Esophagus muscularis mucosa (tissue), 4 donors: ENCODE data around the gene CXCL8.

Experiments used
- CTCF ChIP-seq, 3 experiments: fragments of 200-600 bp in 2 of 3; fragments of 450-650 bp in 1 of 3; sonication (generic) in 2 of 3; IDR thresholded peaks; one replicate each; pipeline ENCODE4 v1.5.1; 2017 to 2019; ENCODE audit warnings: antibody characterized with exemption in 3 of 3, mild to moderate bottlenecking in 2 of 3, moderate library complexity in 1 of 3
- EP300 ChIP-seq: sonication (generic); formaldehyde crosslinking; IDR thresholded peaks from one replicate; pipeline ENCODE4 v1.6.1; 2017; ENCODE audit warnings: antibody characterized with exemption
- POLR2A ChIP-seq: fragments of 450-650 bp; IDR thresholded peaks from one replicate; pipeline ENCODE4 v1.6.1; 2017; ENCODE audit warnings: antibody characterized with exemption, moderate library complexity, mild to moderate bottlenecking, low read depth
- POLR2AphosphoS5 ChIP-seq, 2 donors: sonication (generic); formaldehyde crosslinking; IDR thresholded peaks; one replicate each; pipeline ENCODE4 v1.6.1; 2017; ENCODE audit warnings: antibody characterized with exemption in 2 of 2

DNA sequence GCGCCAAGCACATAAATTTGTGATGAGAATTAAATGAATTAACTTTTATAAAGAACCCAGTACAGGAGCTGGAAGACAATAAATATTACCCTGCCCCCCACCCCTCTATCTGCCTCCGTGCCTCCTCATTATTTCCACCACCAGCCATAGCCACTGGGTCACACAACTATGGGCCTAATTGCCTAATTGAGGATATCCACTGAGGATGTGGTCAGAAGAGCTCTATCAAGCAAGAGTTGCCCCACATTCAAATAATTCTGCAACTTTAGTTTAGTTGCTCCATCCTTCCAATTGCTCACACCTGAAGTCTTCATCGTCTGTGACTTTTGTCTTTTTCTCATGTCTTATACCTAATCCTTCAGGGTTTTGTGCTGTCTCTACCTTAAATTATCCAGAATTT, 9.5 kb upstream of the CXCL8 start:
- no peak for TF ChIP-seq POLR2AphosphoS5 (IDR thresholded peaks at IDR 0.05)
- TF ChIP-seq CTCF (IDR thresholded peaks at IDR 0.05), result no peak
- TF ChIP-seq EP300, result no peak
- TF ChIP-seq POLR2A, result no peak
